Astrocyte (in vitro differentiated cells and primary cell): Measurements from ENCODE around the gene DNMT3B.
"Not testable (repeated sequence)": the region's sequence is repeated elsewhere in the genome, so short reads cannot be mapped to it uniquely, and the experiment has no call there.

ENCODE experiments used
- CTCF ChIP-seq: IDR thresholded peaks from 2 replicates; pipeline ENCODE4 v1.5.1; 2011; ENCODE audit warnings: low read depth, mild to moderate bottlenecking, inconsistent platforms, low read length, moderate library complexity; ENCODE audit not compliant: insufficient read depth
- EZH2 ChIP-seq: IDR thresholded peaks from 2 replicates; pipeline ENCODE4 v1.6.1; 2012; ENCODE audit warnings: mild to moderate bottlenecking, low read length, inconsistent platforms; ENCODE audit not compliant: insufficient read depth

- not testable (repeated sequence) for TF ChIP-seq EZH2, CTCF
Observed at GRCh38 chr20:32728435-32728834, 33.8 kb upstream of the DNMT3B start.
